Prostate gland (tissue), 2 donors: ENCODE results near the gene ABHD17A. TPM values are rescaled to one million over a fixed set of nuclear protein-coding genes. Genes with fewer than 3 reads are reported as not detected.

Experiments used
- DNase-seq: peaks from one replicate; pipeline ENCODE4 v3.0.0-alpha.2; 2019; ENCODE audit warnings: low spot score
- H3K27ac ChIP-seq, 2 donors: fragments of 200-600 bp; sonication (generic); 2 replicates each; pipeline ENCODE4 v1.5.1; 2017 to 2019
- H3K27me3 ChIP-seq: fragments of 200-600 bp; sonication (generic); replicated peaks from 2 replicates; pipeline ENCODE4 v1.5.1; 2019; ENCODE audit not compliant: insufficient read depth
- H3K36me3 ChIP-seq, 2 donors: fragments of 200-600 bp; sonication (generic); 1 replicate in 1 of 2; 2 replicates in 1 of 2; pipeline versions ENCODE4 v1.5.1 to v1.8.1; 2017 to 2019
- H3K4me1 ChIP-seq: fragments of 200-600 bp; sonication (generic); replicated peaks from 2 replicates; pipeline ENCODE4 v1.5.1; 2019
- H3K4me3 ChIP-seq, 2 donors: fragments of 200-600 bp; sonication (generic); 2 replicates each; pipeline ENCODE4 v1.5.1; 2017 to 2019
- H3K9me3 ChIP-seq: fragments of 200-600 bp; sonication (generic); 2 replicates; pipeline ENCODE4 v1.5.1; 2017
- CTCF ChIP-seq, 4 experiments: fragments of 200-600 bp in 2 of 4; fragments of 450-650 bp in 2 of 4; sonication (generic) in 2 of 4; IDR thresholded peaks; 1 replicate in 3 of 4; 2 replicates in 1 of 4; pipeline ENCODE4 v1.5.1; 2016 to 2019; ENCODE audit warnings: antibody characterized with exemption in 4 of 4, mild to moderate bottlenecking in 2 of 4, moderate library complexity in 2 of 4
- POLR2A ChIP-seq: fragments of 450-650 bp; IDR thresholded peaks from one replicate; pipeline ENCODE4 v1.6.1; 2016; ENCODE audit warnings: antibody characterized with exemption, mild to moderate bottlenecking
- POLR2AphosphoS5 ChIP-seq: sonication (generic); formaldehyde crosslinking; IDR thresholded peaks from one replicate; pipeline ENCODE4 v1.6.1; 2017; ENCODE audit warnings: antibody characterized with exemption
- WGBS: methylation state at CpG from one replicate; pipeline ENCODE4 v1.1.5; 2018; 5-methylcytosine and 5-hydroxymethylcytosine counted together
- intact Hi-C: fragments of 100-400 bp; cut with DNase I; formaldehyde crosslinking; loops from one replicate; pipeline ENCODE4 v1.14.2; 2022
- total RNA-seq, 2 donors: library from RNA; depleted of rRNA; stranded (reverse); fragments of >200 nt; gene quantifications; one replicate each; pipeline ENCODE4 v1.1.0, GENCODE V29; 2016

The ABHD17A gene
- total RNA-seq, 2 donors from 2014 or later: 131 to 146 TPM

- Histone ChIP-seq H3K36me3 (no peaks in the 10 kb centered on the region), H3K4me3 (no peak overlapping the region), H3K9me3 (no peaks in the 10 kb centered on the region), H3K27me3 (no peaks in the 10 kb centered on the region), H3K27ac (no peak overlapping the region), H3K4me1 (peaks cover 18% of the 10 kb centered on the region)
- DNase-seq: no peak
- intact Hi-C loops: no loop called here
- TF ChIP-seq CTCF (IDR thresholded peaks at IDR 0.05) (no peak), POLR2A (no peak), POLR2AphosphoS5 (no peak)
- 70% methylated on average over 28 of the region's 28 CpGs for WGBS
These were observed 24.3 kb downstream of the ABHD17A start for GRCh38 chr19:1860821-1861598.

DNA sequence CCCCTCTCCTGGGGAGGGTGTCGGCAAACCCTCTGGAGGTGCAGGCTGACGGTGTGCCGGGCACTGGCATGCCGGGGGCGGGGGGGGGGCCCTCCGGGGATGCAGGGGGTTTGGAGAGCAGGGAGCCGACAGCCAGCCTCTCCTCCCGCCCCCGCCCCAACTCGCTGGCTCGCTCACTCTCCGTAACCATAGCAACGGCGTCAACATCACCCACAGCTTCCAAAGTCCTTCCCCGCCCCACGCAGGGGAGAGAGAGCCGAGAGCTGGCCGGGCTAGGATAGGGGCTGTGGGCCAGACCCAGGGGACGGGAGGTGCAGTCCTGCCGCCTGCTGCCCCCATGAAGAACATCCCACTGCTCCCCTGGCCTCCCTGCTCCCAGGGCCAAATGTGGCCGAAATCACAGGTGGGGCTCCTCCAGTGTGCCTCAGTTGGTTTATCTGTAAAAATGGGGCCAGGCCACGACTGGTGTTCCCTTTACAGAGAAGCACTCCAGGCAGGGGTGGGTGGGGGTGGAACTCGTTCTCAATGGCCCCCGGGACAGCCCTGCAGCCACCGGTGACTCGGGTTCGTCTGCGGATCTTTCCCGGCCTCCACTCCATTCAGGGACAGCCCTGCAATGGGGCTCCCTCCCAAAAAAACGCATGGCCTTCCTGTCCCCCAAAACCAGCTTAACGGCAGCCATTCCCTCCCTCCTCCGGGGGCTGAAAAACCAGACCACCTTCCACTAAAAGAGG, 25.1 kb downstream of the ABHD17A start:
- intact Hi-C loops: no loop called here
- Histone ChIP-seq H3K27ac (no peak overlapping the region), H3K36me3 (no peaks in the 10 kb centered on the region), H3K4me3 (no peak overlapping the region), H3K4me1 (peaks cover 18% of the 10 kb centered on the region), H3K27me3 (no peaks in the 10 kb centered on the region), H3K9me3 (no peaks in the 10 kb centered on the region)
- no peak for DNase-seq
- TF ChIP-seq CTCF (IDR thresholded peaks at IDR 0.05): no peak
- no peak for TF ChIP-seq POLR2A
- no peak for TF ChIP-seq POLR2AphosphoS5
- WGBS: 32% methylated on average over 28 of the region's 32 CpGs

DNA sequence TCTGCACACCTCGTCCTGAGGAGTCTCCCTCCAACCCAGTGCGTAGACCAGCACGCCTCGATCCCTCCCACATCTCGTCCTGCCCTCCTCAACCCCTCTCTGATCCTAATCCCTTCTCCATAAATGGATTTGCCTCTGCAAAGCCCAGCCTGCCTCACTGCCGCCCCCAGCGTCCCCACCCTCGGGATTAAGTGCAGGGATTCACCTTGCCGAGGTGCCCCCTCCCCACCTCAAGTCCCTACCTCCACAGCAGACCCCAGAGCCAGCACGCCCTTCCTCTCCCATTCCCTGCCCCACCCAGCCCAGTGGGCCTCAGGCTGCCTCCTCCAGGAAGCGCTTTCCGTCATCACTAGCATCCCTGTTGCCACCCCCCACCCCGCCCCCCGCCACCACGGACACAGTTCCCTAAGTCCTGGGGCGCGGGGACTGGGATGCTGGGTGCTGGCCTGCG, 25.9 kb downstream of the ABHD17A start:
- H3K27ac ChIP-seq: no peak overlapping the region
- intact Hi-C loops: no loop called here
- H3K4me1 ChIP-seq: peaks cover 18% of the 10 kb centered on the region
- no peaks in the 10 kb centered on the region for H3K27me3 ChIP-seq
- H3K36me3 ChIP-seq: no peaks in the 10 kb centered on the region
- WGBS: 65% methylated on average over 18 of the region's 18 CpGs
- TF ChIP-seq POLR2AphosphoS5 (no peak), POLR2A (no peak), CTCF (IDR thresholded peaks at IDR 0.05) (no peak)
- no peaks in the 10 kb centered on the region for H3K9me3 ChIP-seq
- H3K4me3 ChIP-seq: no peak overlapping the region
- DNase-seq: no peak

DNA sequence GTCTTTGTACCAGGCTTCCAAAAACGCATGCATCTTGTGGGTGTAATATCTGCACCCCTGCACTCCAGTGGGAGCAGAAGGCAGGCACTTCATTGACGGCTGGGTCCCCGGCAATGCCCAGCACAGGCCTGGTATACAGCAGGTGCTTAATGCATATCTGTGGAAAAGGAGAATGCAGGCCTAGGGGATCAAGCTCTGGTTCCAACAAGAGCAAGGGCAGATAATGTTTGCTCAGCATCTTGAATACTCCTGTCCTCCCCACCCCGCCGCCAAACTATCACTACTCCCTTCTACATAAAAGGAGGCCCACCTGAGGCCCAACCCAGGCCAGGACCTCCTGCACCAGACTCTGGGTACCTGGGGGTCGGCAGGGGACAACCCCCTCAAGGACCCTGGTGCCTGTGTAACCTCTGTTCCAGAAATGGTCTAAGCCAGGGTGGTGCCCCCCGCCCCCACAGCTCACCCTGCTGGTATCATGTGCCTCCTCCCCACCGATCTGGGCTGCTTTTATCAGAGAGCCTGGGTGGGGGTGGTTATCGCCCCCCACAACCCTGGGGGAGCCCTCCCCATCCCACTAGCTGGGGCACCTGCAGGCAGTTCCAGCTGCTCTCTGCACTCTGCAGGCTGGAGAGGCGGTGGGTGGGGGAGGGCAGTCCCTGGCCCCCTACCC, 26.7 kb downstream of the ABHD17A start:
- Histone ChIP-seq H3K4me3 (no peak overlapping the region), H3K9me3 (no peaks in the 10 kb centered on the region), H3K4me1 (peaks cover 18% of the 10 kb centered on the region), H3K27ac (peak overlapping the region in 1 of 2 donors; percentile 52), H3K27me3 (no peaks in the 10 kb centered on the region), H3K36me3 (no peaks in the 10 kb centered on the region)
- TF ChIP-seq POLR2A: no peak
- no peak for TF ChIP-seq CTCF (IDR thresholded peaks at IDR 0.05)
- no peak for TF ChIP-seq POLR2AphosphoS5
- 79% methylated on average over 8 of the region's 10 CpGs for WGBS
- intact Hi-C loops: no loop called here
- DNase-seq: no peak
